ENCODE data around the gene PCDHB4. TPM values are rescaled to one million over a fixed set of nuclear protein-coding genes. Genes with fewer than 3 reads are reported as not detected.

PCDHB4 gene
- total and polyA plus RNA-seq, 2 donors (not counting 3 experiments of a cell fraction or from before 2014, with no cell fraction given): 0.10 TPM; not detected in 1

GRCh38 chr5:141077826-141078225, 43.8 kb upstream of the PCDHB4 start:
- Histone ChIP-seq H3K9ac (replicated peaks; ENCODE audit: extremely low read depth, insufficient read depth, low read length) (no peak overlapping the region), H3K79me2 (ENCODE audit: control insufficient read depth, insufficient read depth, low read length) (no peaks in the 10 kb centered on the region), H3K9me3 (replicated peaks; ENCODE audit: control insufficient read depth, insufficient read depth, low read length) (no peaks in the 10 kb centered on the region), H3K4me1 (ENCODE audit: control insufficient read depth, extremely low read depth, insufficient read depth, low read length) (no peaks in the 10 kb centered on the region), H3K27ac (ENCODE audit: insufficient read depth, low read depth, low read length) (no peak overlapping the region), H3K36me3 (ENCODE audit: control insufficient read depth in 2 of 2, extremely low read depth in 1 of 2, insufficient read depth in 2 of 2, low read length in 2 of 2) (no peaks in the 10 kb centered on the region), H2AFZ (ENCODE audit: low read depth, low read length) (no peak overlapping the region), H3K4me2 (ENCODE audit: insufficient read depth, low read length) (no peak overlapping the region), H3K4me3 (replicated peaks in 1 of 3; ENCODE audit: insufficient read depth in 1 of 3, low read depth in 1 of 3, low read length in 3 of 3) (no peak overlapping the region), H3K27me3 (ENCODE audit: control insufficient read depth in 2 of 2, insufficient read depth in 2 of 2, low read length in 2 of 2) (no peaks in the 10 kb centered on the region), H4K20me1 (replicated peaks; ENCODE audit: control insufficient read depth, extremely low read depth, insufficient read depth, low read length) (no peaks in the 10 kb centered on the region), H3K9me1 (replicated peaks; ENCODE audit: control insufficient read depth, extremely low read depth, insufficient read depth, low read length) (no peaks in the 10 kb centered on the region)
- POLR2A ChIA-PET: no interaction called here
- CTCF ChIA-PET: no interaction called here
- TF ChIP-seq, protein P1, sequence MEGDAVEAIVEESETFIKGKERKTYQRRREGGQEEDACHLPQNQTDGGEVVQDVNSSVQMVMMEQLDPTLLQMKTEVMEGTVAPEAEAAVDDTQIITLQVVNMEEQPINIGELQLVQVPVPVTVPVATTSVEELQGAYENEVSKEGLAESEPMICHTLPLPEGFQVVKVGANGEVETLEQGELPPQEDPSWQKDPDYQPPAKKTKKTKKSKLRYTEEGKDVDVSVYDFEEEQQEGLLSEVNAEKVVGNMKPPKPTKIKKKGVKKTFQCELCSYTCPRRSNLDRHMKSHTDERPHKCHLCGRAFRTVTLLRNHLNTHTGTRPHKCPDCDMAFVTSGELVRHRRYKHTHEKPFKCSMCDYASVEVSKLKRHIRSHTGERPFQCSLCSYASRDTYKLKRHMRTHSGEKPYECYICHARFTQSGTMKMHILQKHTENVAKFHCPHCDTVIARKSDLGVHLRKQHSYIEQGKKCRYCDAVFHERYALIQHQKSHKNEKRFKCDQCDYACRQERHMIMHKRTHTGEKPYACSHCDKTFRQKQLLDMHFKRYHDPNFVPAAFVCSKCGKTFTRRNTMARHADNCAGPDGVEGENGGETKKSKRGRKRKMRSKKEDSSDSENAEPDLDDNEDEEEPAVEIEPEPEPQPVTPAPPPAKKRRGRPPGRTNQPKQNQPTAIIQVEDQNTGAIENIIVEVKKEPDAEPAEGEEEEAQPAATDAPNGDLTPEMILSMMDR (IDR thresholded peaks at IDR 0.05; ENCODE audit: extremely low read depth in 1 of 2, insufficient read depth in 1 of 2, low read depth in 1 of 2, low read length in 2 of 2): no peak
- TF ChIP-seq MAX (IDR thresholded peaks at IDR 0.05; ENCODE audit: insufficient read depth, insufficient read length): no peak
- no TSS peak for BruUV-seq (replicated peaks)
- intact Hi-C loops (cut with micrococcal nuclease): no loop called here
- DNase-seq (ENCODE audit: low read depth, low spot score): no peak
- dilution Hi-C loops (cut with MboI; ENCODE audit: extremely low pct_ligation_motif_present, low sequenced_read_pairs): no loop called here
- FAIRE-seq: no peak

- FAIRE-seq (no peak), DNase-seq (ENCODE audit: low read depth, low spot score) (no peak)
- no peaks in the 10 kb centered on the region for H3K27me3 ChIP-seq (ENCODE audit: control insufficient read depth in 2 of 2, insufficient read depth in 2 of 2, low read length in 2 of 2)
- no peak overlapping the region for H3K4me2 ChIP-seq (ENCODE audit: insufficient read depth, low read length)
- H3K36me3 ChIP-seq (ENCODE audit: control insufficient read depth in 2 of 2, extremely low read depth in 1 of 2, insufficient read depth in 2 of 2, low read length in 2 of 2): no peaks in the 10 kb centered on the region
- no peak overlapping the region for H3K4me3 ChIP-seq (replicated peaks in 1 of 3; ENCODE audit: insufficient read depth in 1 of 3, low read depth in 1 of 3, low read length in 3 of 3)
- dilution Hi-C loops (cut with MboI; ENCODE audit: extremely low pct_ligation_motif_present, low sequenced_read_pairs) (no loop called here), intact Hi-C loops (cut with micrococcal nuclease) (no loop called here)
- no peaks in the 10 kb centered on the region for H3K9me1 ChIP-seq (replicated peaks; ENCODE audit: control insufficient read depth, extremely low read depth, insufficient read depth, low read length)
- no TSS peak for BruUV-seq (replicated peaks)
- no peaks in the 10 kb centered on the region for H3K4me1 ChIP-seq (ENCODE audit: control insufficient read depth, extremely low read depth, insufficient read depth, low read length)
- H3K9me3 ChIP-seq (replicated peaks; ENCODE audit: control insufficient read depth, insufficient read depth, low read length): no peaks in the 10 kb centered on the region
- H3K9ac ChIP-seq (replicated peaks; ENCODE audit: extremely low read depth, insufficient read depth, low read length): no peak overlapping the region
- no peak overlapping the region for H3K27ac ChIP-seq (ENCODE audit: insufficient read depth, low read depth, low read length)
- TF ChIP-seq MYC (IDR thresholded peaks at IDR 0.05; ENCODE audit: low read depth, low read length): no peak
- no peaks in the 10 kb centered on the region for H3K79me2 ChIP-seq (ENCODE audit: control insufficient read depth, insufficient read depth, low read length)
- CTCF ChIA-PET: interaction anchor here (0.7 kb wide), 1 partner anchor 147 kb away, joined by 3 read pairs; no protein-coding TSS in a partner anchor
- no peaks in the 10 kb centered on the region for H4K20me1 ChIP-seq (replicated peaks; ENCODE audit: control insufficient read depth, extremely low read depth, insufficient read depth, low read length)
- POLR2A ChIA-PET: no interaction called here
- H2AFZ ChIP-seq (ENCODE audit: low read depth, low read length): no peak overlapping the region
Measured at GRCh38 chr5:141082228-141082627, 39.4 kb upstream of the PCDHB4 start.

All from endothelial cell of umbilical vein (primary cell).